DMS53 treated with DMSO at 0.1 percent for 48 hours (cell line): ENCODE measurements around the gene LY6G6F.
A peak's percentile ranks its signal among the peaks of the same experiment; 100 is the strongest.
"Not testable (repeated sequence)": the region's sequence is repeated elsewhere in the genome, so short reads cannot be mapped to it uniquely, and the experiment has no call there.

Experiments
- DNase-seq: peaks from one replicate; lab custom pipeline; 2025; ENCODE audit not compliant: unreplicated experiment; lab: John Stamatoyannopoulos, UW

The LY6G6F gene

GRCh38 chr6:31702405-31702818 is 4.3 kb upstream of the LY6G6F start:
- DNase-seq = no peak

DNA sequence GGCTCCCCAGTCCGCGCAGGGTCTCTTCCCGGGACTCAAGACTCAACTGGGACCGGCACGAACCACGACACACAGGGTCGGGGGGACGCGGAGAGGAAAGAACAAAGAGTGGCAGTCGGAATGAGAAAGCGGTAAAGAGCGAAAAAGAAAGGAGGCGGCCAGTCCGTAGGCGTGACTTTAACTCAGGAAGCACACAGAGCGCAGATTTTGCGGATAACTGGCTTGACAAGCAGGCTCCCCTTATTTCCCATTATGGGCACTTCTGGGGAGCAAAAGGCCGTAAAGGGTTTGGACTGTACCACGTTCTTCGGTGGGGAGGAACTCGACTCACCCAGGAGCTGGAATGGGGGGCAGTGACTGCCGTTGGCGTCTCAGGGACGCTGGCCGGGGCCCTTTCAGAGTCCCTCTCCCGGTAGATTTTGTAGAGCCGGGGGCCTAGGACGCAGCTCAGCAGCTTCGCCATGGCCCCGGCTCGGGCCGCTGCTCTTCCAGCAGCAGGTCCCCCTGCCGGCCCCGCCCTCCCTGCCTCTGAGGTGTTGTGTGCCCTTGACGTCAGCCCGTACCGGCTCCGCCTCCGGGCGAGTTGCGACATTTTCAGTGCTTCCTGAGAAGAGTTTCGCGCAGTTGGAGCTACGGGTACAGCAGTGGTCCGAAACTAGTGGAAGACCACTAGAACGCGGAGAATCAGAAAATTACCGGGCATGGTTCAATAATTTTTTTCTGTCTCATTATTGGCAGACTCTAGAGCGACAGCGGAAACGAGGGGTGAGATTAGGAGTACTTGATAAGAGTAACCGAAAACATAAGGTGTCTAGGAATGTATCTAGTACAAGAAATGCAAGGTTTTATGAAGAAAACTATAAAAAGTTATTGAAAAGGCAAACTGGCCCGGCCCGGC is 3.6 kb upstream of the LY6G6F start, which contains the start of gene ABHD16A:
ABHD16A (minus strand) TSS at position 506 of the 898 bp plus-strand sequence; CDS start at position 463, 43 bp downstream.
- peak; percentile 89 for DNase-seq

DNA sequence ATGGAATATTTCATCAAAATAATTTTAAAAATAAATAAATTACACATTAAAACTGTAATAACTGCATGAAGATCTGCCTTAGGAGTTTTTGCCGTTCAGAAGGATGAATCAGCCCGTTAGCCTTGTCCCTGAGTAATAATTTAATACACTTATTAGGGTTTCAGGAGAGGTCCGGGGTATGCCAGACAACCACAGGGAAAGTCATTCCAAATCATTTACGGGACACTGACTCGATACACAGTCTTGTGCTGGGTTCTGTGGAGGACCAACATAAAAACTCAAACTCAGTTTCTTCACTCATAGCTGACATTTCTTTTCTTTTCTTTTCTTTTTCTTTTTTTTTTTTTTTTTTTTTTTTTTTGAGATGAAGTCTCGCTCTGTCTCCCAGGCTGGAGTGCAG is 735 bp upstream of the LY6G6F start:
- DNase-seq = no peak

GRCh38 chr6:31707701-31708100 is 1.0 kb downstream of the LY6G6F start:
- DNase-seq = no peak

GRCh38 chr6:31708224-31708623 is 1.6 kb downstream of the LY6G6F start:
- DNase-seq = no peak

GRCh38 chr6:31709157-31709556 is 2.5 kb downstream of the LY6G6F start:
- DNase-seq = not testable (repeated sequence)

DNA sequence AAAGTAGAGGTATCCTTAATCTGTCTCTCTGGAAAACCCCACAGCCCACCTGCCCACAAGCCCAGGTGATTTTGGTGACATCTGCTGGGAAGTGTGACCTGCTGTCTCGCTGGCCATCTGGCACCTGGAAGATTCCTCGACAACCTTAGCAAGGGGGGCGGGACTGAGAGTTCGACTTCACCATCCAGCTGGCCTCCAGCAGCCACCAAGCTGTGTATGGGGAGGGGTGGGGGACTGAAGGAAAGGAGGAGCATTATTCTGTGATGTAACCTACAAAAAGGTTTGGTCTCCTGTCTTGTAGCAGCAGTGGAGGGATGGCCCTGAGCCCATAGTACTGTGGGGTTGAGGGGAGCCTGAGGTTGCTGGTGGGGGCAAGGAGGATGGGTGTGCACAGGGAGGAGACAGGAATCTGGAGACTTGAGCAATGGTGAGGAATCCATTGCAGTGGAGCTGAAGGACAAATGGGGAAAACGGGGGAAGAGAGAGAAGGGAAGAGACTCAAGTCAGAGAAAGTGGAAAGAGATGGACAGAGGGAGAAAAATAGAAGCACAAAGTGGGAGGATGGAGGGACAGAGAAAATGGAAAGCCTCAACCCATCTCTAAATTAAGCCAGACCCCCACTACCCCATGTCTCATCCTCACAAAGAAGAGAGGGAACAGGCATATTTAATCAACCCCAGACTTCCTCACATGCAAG is 4.0 kb downstream of the LY6G6F start:
- no peak for DNase-seq

- DNase-seq = no peak
Measured at GRCh38 chr6:31711233-31711632, 4.6 kb downstream of the LY6G6F start.

GRCh38 chr6:31712296-31712695 is 5.6 kb downstream of the LY6G6F start:
- no peak for DNase-seq

- no peak for DNase-seq
Measured at GRCh38 chr6:31713465-31713864, 6.8 kb downstream of the LY6G6F start.

- DNase-seq = no peak
Measured at GRCh38 chr6:31713991-31714684, 7.5 kb downstream of the LY6G6F start.

DNA sequence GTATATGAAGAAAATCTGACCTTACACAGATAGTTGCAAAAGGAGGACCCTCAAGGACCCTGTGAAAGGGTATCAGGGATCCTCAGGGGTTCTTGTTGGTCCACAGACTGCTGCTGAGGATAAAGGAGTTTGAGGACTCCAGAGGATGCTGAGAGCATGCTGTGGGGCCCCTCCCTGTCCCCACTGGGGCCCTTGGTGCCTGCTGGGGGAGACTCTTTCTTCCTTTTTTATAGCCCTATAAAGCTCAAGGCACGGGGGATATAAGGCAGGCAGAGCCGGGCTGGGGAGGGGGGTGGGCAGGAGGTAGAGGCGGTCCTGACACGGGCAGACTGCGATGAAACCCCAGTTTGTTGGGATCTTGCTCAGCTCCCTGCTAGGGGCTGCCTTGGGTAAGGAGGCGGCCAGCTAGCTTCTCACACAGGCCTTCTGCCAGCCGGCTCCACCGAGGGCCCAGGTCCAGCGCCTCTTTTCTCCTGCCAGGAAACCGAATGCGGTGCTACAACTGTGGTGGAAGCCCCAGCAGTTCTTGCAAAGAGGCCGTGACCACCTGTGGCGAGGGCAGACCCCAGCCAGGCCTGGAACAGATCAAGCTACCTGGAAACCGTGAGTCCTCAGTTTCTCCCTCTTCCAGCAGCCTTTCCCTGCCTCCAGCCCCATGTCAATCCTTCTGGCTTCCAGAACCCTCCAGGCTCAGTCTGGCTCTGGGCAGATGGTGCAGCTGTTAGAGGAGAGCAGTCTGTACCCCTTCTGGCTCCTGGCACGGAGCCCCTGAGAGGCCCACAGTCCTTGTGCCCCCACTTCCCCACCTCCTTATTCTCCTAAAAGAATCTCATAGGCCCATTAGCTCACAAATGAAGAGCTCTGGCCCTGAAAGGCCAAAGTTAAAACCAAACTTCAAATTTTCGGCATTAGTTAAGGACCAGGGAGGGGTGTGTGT is 8.6 kb downstream of the LY6G6F start, which contains the start of gene LY6G6D:
LY6G6D (plus strand) TSS at position 327 of the 937 bp plus-strand sequence; CDS start at position 335, 8 bp downstream.
- DNase-seq = no peak

DNA sequence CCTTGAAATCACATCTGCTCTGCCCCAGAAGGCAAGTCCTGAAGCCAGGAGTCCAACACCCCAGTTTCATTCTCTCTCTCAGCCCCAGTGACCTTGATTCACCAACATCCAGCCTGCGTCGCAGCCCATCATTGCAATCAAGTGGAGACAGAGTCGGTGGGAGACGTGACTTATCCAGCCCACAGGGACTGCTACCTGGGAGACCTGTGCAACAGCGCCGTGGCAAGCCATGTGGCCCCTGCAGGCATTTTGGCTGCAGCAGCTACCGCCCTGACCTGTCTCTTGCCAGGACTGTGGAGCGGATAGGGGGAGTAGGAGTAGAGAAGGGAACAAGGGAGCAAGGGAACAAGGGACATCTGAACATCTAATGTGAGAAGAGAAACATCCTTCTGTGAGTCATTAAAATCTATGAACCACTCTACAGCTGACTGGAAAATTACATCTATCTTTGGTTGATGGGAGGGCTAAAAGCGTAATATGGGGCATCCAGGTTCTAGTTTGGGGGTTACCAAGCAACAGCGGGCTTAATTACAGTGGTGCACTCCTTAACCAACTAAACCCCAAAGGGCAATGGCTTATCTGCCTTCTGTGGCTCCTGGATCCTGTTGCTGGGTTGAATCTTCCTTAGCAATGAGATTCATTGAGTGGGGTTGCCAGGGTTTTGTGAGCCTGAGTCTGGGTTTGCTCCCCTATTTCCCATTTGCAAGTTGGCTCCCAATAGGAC is 11.0 kb downstream of the LY6G6F start:
- peak; percentile 5 for DNase-seq

DNA sequence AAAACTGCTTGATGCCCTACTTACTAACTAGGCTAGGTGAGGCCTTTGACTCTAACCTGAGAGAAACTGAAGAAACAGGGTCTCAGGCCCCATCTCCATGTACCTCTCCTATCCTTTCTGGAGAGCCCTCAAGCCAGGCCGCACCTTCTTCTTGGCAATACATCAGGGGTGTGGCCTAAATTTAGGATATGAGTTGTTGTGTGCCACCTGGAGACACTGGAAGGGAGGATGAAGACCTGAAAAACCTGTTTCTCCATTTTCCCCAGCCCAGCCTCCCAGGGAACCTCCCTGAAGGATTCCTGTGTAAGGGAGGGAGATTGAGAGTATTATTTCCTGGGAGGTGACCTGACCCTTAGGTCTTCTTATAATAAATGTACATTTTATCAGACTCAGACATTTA is 11.6 kb downstream of the LY6G6F start:
- DNase-seq = peak; percentile 85

GRCh38 chr6:31719001-31719400 is 12.3 kb downstream of the LY6G6F start:
- no peak for DNase-seq

GRCh38 chr6:31720196-31720770 is 13.6 kb downstream of the LY6G6F start:
- no peak for DNase-seq

GRCh38 chr6:31721351-31722020 is 14.8 kb downstream of the LY6G6F start, which contains the start of gene LY6G6C:
LY6G6C (minus strand) TSS chr6:31721746; CDS start chr6:31721679, 67 bp downstream.
- DNase-seq = no peak

- DNase-seq = no peak
Measured at GRCh38 chr6:31722173-31722572, 15.5 kb downstream of the LY6G6F start.
